ENCODE data around the gene RAB3C.

RAB3C gene

GRCh38 chr5:58851571-58851970 is 268.7 kb downstream of the RAB3C start:
- TF ChIP-seq CTCF (IDR thresholded peaks at IDR 0.05; ENCODE audit: low read depth, low read length) = no peak
- no peak for DNase-seq
- Histone ChIP-seq H3K27me3 (no peaks in the 10 kb centered on the region), H3K36me3 (no peaks in the 10 kb centered on the region; the same call in 1 of the 2 replicates), H3K9me3 (no peaks in the 10 kb centered on the region), H3K4me1 (peaks cover 18% of the 10 kb centered on the region), H3K4me3 (ENCODE audit: low read depth, low read length) (no peak overlapping the region)

GRCh38 chr5:58852566-58852965 is 269.7 kb downstream of the RAB3C start:
- no peaks in the 10 kb centered on the region for H3K9me3 ChIP-seq
- no peak overlapping the region for H3K4me3 ChIP-seq (ENCODE audit: low read depth, low read length)
- DNase-seq = no peak
- peaks cover 18% of the 10 kb centered on the region for H3K4me1 ChIP-seq
- no peaks in the 10 kb centered on the region; the same call in 1 of the 2 replicates for H3K36me3 ChIP-seq
- H3K27me3 ChIP-seq = no peaks in the 10 kb centered on the region
- no peak for TF ChIP-seq CTCF (IDR thresholded peaks at IDR 0.05; ENCODE audit: low read depth, low read length)

- no peak for DNase-seq
Measured at GRCh38 chr5:58854441-58854840, 271.6 kb downstream of the RAB3C start.

GRCh38 chr5:58855851-58856739 is 273.2 kb downstream of the RAB3C start:
- no peaks in the 10 kb centered on the region; the same call in 1 of the 2 replicates for H3K36me3 ChIP-seq
- H3K4me3 ChIP-seq (ENCODE audit: low read depth, low read length) = no peak overlapping the region
- H3K27me3 ChIP-seq = no peaks in the 10 kb centered on the region
- H3K9me3 ChIP-seq = no peaks in the 10 kb centered on the region
- no peak for DNase-seq
- H3K4me1 ChIP-seq = peaks cover 8% of the 10 kb centered on the region
- no peak for TF ChIP-seq CTCF (IDR thresholded peaks at IDR 0.05; ENCODE audit: low read depth, low read length)

More at GRCh38 chr5:58854441-58854840, 271.6 kb downstream of the RAB3C start:
- TF ChIP-seq CTCF (IDR thresholded peaks at IDR 0.05; ENCODE audit: low read depth, low read length) = no peak
- H3K36me3 ChIP-seq = no peaks in the 10 kb centered on the region; the same call in 1 of the 2 replicates
- no peaks in the 10 kb centered on the region for H3K27me3 ChIP-seq
- H3K4me3 ChIP-seq (ENCODE audit: low read depth, low read length) = no peak overlapping the region
- H3K4me1 ChIP-seq = peaks cover 10% of the 10 kb centered on the region
- H3K9me3 ChIP-seq = no peaks in the 10 kb centered on the region

GRCh38 chr5:58857609-58858008 is 274.7 kb downstream of the RAB3C start:
- no peak for TF ChIP-seq CTCF (IDR thresholded peaks at IDR 0.05; ENCODE audit: low read depth, low read length)
- H3K36me3 ChIP-seq = no peaks in the 10 kb centered on the region
- no peak for DNase-seq
- H3K27me3 ChIP-seq = no peaks in the 10 kb centered on the region
- peaks cover 13% of the 10 kb centered on the region for H3K4me1 ChIP-seq
- H3K9me3 ChIP-seq = no peaks in the 10 kb centered on the region
- H3K4me3 ChIP-seq (ENCODE audit: low read depth, low read length) = no peak overlapping the region

GRCh38 chr5:58860680-58861079 is 277.8 kb downstream of the RAB3C start:
- Histone ChIP-seq H3K4me3 (ENCODE audit: low read depth, low read length) (no peak overlapping the region), H3K27me3 (no peaks in the 10 kb centered on the region)

More at GRCh38 chr5:58860680-58861079, 277.8 kb downstream of the RAB3C start:
- TF ChIP-seq CTCF (IDR thresholded peaks at IDR 0.05; ENCODE audit: low read depth, low read length) = no peak
- Histone ChIP-seq H3K36me3 (no peaks in the 10 kb centered on the region), H3K9me3 (no peaks in the 10 kb centered on the region), H3K4me1 (peaks cover 13% of the 10 kb centered on the region)
- DNase-seq = no peak

Data from BE2C (cell line).